GM19438 (cell line): ENCODE measurements around the gene SPDL1.

ENCODE experiments used
- ATAC-seq: cut with Tn5 transposase; IDR thresholded peaks from one replicate; pipeline ENCODE4 v1.9.1; 2021; ENCODE audit warnings: low read depth; ENCODE audit not compliant: unreplicated experiment

The SPDL1 gene, protein sequence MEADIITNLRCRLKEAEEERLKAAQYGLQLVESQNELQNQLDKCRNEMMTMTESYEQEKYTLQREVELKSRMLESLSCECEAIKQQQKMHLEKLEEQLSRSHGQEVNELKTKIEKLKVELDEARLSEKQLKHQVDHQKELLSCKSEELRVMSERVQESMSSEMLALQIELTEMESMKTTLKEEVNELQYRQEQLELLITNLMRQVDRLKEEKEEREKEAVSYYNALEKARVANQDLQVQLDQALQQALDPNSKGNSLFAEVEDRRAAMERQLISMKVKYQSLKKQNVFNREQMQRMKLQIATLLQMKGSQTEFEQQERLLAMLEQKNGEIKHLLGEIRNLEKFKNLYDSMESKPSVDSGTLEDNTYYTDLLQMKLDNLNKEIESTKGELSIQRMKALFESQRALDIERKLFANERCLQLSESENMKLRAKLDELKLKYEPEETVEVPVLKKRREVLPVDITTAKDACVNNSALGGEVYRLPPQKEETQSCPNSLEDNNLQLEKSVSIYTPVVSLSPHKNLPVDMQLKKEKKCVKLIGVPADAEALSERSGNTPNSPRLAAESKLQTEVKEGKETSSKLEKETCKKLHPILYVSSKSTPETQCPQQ

DNA sequence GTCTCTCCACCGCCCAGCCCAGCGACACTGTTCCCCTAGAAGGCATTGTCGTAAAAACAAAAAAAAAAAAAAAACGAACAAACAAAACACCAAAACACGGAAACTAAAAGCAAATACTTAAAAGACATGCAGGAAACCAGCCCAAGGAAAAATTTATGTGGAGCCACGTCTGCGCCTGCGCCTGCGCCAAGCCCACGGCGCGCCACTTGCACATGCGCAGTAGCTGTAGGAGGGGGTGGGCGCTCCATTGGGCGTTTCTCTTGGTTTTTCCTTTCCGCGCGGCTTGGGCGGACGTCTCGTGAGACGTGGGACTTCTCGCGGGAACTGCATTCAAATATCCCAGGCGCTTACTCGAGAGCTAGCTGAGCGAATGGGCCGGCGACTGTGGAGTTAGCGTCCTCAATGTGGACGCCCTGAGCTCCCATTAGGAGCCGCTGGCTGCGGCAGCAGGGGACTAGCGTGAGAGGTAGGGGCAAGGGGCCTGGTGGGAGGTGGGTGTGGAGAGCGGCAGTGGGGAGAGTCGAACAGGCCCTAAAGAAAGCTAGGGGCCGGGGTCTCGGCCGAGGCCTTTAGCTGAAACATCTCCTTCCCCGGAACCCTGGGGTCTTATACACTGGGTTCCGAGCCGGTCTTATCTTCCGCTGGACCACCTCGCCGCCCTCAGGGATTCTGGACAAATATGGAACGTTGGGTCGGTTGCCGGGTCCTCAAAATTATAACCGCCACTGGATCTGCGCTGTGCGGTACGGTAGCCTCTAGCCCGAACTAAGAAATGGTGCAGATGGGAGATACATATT lies at the start of gene SPDL1:
Gene SPDL1, plus strand, starts transcription at position 350 of the 797 bp plus-strand sequence. CDS start 4,644 bp downstream, outside the sequence.
- ATAC-seq, result peak; percentile 93

DNA sequence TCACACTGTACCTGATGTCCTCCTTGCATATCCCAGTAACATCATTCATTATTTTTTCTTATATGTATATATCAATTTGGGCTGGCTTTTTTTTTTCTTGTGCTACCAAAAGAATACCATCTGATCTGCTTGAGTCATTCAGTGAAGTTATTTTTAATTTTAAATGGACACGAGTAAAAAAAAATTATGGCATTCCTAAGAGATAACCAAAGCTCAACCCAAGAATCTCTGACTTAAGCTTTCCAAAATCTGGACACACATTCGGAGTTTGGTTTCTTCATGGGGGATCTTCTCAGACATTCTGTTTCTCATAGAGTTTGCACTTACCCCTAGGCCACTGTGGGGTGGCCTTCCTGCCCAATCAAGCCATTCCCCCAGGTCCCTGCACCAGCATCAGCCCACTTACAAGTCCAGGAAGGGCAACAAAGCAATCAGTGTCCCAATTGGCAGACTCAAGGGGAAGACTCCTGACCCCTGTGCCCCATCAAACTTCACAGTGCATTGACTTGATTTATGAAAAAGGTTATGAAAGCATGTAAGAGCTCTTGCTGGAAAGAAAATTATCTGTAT lies 49.2 kb upstream of the SPDL1 start:
- ATAC-seq, result no peak

DNA sequence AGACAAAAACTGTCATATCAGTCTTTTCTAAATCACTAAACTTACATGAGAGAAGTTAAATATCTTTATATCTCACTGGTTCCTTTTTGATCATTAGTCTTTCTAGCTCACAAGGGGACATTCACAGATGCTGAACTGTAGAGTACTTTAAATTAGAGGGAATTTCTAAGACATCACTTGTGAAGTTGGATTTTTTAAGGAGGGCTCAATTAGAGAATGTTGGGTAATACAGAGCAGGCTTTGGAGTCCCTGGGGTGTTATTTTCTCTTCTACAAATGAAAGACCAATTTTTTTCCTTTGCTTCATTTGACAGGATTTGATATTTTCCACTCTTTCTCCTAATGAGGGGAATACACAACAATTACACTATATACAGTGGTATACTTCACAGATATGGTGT lies 48.6 kb upstream of the SPDL1 start:
- no peak for ATAC-seq

DNA sequence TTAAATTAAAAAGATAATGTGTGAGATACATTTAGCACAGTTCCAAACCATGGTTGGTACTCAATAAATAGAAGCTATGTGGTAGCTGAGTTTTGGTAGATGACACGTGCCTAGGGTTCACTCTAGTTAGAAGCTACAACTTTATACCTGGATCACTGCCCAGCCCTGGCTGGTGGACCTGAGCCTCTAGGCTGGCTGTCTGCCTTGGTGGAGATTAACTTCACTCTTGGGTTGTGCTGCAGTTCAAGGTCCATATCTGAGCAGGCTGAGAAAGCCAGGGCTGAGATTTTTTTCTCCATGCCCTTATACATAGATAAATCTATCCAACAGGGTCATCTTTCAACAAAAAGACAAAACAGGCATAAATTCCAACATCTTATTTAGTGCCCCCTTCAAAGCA lies 44.6 kb upstream of the SPDL1 start:
- ATAC-seq, result no peak

DNA sequence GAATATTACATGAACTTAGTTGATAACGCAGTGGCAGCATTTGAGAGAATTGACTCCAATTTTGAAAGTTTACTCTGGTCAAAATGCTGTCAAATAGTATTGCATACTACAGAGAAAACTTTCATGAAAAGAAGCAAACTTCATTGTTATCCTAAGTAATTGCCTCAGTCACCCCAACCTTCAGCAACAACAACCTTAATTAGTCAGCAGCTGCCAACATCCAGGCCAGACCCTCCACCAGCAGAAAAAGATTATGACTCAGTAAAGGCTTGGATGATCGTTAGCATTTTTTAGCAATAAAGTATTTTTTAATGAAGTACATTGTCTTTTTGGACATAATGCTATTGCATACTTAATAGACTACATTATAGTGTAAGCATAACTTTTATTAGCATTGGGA lies 40.8 kb upstream of the SPDL1 start:
- ATAC-seq, result no peak

DNA sequence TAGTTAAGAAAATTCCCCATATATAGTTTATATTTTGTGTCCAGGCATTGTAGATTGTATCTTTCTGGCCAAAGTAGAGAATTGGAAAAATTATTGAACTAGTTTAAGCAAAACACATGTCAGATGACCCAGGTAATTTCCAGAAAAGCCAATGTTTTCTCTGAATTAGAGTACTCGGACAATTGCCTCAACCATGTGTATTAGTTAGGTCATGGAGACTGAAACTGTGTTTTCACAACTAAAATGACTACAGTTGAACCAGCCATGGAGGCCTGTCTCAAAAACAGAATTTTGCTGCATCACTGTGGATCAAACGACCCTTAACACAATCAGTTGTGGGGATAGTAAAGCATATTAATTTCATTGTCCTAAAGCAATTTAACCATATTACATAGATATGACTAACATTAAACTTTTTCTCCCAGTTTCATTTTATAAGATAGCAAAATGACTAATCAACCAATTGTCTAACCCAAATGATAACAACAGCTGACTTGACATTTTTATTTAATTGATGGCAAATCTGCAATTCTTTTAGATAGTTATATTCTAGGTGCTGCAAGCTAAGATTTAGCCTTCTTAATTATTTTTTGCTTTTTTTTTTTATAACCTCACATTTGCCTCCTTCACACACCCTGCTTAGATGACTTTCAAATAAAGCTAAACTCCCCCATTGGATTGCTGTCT lies 39.2 kb upstream of the SPDL1 start:
- ATAC-seq, result no peak

DNA sequence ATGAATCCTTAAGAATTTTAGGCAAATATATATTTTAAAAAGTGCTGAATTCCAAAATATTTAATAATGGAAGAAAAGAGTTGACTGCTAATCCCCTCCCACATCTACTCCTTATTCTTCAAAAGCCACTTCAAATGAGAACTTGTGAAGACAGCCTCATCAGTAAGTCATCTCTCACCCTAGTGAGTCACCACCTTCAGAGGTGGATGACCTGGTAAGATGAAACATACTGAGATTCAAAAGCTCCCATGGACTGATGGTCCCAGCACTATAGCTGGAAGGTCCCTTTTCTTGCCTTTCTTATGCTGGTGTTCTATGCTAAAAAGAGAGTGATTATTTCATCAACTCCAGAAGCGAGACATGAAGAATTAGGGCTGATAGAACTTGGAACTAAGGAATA lies 37.8 kb upstream of the SPDL1 start:
- ATAC-seq, result no peak

DNA sequence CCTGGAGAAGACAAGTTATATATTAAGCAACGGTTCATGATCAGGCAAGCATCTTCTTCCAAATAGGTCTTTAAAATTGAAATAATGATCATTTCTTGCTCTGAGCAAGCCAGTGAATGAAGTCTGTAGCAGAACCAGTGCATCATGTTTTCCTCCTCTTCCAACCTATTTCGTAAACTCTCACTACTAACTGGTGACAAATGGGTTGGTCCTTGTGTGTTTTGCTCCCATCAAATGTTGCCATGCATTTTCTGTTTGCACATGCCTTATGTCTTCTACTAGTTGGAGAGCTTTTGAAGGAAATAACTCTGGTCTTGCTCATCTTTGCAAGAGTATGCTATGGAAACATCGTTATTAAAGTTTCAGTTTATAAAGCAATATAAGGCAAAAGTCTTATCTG lies 37.2 kb upstream of the SPDL1 start:
- ATAC-seq, result no peak

DNA sequence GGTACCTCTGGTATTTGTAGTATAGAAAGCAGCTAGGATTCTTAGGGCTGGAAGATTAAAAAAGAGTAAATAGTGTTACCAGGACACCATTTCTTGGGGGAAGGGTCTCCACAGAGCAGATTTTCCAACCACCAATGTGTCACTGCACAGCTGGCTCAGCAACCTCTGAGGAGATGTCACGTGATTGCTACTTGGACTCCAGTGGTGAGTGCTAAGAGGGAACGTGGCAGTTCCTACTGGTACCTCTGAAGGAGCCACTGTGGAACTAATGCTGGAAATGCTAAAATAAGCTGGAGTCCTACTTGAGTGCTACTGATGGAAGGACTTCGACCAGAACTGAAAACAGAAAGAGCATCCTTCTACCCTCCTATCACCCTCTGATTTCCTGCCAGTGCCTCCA lies 36.1 kb upstream of the SPDL1 start:
- ATAC-seq, result no peak

DNA sequence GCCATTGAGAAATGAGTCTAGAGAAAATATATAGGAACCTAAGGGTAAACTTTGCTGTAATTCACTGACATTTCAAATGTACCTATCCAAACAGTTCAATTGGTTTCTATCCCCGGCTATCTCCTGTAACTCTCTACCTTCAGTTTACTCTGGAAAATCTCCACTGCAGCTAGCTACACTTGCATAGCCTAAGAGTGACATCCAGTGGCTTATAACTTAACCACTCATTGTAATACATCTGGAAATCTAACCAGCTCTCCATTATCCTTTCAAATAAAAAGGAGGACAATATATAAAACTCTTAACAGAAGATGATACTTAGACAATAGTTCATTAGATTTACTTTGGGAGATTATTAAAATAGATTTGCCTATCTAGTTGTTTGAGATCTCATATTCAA lies 35.3 kb upstream of the SPDL1 start:
- no peak for ATAC-seq

DNA sequence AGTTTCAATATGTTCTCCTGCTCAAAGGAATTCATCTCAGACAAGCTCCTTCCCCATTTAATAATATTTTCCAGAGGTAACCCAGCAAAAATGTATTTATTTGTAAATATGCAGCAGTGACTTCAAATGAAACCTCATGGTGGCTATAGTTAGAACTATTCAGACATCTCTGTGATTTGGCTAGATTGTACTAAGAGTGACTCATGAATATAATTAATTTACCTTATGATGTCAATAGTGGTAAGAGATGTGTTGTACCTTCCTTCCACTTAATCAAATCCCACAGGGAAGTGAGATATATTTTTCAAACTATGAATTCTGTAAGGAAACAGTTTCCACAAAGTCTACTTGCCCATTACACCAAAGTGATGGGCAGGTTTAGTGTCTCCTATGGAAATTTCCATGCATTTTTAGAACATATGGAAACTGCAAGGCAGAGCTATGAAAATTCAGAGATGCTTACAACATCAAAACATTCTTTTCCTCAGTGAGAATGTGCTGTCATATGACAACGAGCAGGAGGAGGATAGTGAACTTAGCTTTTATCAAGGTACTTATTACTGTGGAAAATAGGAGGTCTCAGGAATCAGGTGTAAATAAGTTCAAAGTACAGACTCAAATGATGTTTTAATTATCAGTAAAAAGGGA lies 34.0 kb upstream of the SPDL1 start:
- ATAC-seq, result no peak

DNA sequence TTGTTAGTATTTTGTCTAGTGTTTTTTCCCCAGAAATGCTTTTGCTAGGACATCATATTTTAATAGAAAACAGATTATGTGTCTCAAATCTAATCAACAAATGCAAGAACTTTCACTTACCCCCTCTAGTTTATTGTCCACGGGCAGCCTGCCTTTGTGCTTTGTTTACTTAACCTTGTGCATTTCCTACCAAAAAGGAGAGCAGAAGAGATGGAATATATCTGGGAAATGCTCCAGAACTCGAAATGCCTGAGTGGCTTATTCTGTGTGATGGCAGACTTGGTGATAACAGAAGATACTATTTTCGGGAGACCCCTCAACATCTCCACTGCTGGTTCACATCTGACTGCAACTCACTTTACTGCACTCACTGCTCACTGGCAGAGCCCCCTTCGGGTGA lies 33.3 kb upstream of the SPDL1 start:
- no peak for ATAC-seq

DNA sequence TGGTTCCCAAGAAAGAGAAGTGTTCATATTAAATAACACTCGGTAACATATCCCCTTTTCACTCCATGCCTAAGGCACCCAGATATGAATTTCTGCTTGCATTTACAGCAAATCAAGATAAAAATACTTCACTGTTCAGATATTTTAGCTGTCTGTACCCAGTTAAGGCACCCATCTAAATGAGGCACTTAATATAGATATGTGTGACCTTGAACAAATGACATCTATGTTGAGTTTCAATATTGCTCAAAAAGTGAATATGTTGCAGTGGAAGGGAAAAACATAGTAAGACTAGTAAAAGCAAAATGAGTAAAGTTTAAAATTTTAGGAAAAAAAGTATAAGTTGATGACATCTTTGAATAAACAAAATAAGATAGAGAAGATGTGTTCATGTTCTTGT lies 32.4 kb upstream of the SPDL1 start:
- no peak for ATAC-seq

DNA sequence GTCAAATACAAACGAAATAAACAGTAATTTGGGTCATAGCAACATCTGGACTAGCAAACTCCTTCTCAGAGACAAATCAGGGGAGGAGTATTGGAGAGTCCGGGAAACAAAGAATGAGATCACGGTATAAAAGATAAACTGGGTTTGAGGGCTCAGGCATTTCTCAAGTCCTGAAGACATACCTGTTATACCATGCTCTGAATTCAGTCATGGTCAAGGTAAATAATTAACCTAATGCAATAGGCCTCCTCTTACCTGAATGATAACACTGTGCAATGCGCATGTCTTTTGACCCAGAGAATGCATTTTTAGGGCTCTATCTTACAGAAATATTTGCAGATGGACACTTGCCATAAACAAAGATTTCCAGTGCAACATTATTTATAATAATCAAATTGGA lies 31.9 kb upstream of the SPDL1 start:
- no peak for ATAC-seq

DNA sequence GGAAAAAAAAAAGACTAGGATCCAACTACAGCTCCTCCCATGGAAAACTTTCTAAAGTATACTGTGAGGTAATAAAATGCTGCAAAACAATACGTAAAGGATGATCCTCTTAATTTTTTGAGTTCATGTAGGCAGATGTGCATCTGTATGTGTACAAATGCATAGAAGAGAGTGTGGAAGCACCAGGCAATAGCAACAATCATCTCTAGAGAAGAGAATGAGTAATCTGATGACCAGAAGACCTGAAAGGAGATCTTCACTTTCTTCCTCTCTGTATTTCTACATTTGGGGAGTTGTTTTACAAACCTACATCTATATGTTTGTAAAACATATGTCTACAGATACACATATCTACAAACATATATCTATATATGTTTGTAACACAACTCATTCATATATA lies 29.3 kb upstream of the SPDL1 start:
- no peak for ATAC-seq

DNA sequence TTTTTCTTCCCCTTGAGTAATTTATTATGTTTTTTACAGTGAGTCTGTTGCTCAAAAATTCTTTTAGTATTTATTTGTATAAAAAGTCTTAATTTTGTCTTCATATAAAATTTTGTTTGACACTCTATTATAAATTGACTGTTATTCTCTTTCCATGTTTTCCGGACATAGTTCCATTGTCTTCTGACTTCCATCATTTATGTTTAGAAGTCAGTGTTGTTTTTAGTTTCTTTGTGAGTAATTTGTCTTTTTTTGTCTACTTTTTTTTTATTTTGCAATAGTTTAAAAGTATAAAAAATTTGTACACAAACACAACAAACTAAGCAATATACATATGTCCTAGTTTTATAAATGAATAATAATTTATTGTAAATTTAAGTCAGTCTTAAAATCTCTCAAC lies 25.7 kb upstream of the SPDL1 start:
- ATAC-seq, result no peak

DNA sequence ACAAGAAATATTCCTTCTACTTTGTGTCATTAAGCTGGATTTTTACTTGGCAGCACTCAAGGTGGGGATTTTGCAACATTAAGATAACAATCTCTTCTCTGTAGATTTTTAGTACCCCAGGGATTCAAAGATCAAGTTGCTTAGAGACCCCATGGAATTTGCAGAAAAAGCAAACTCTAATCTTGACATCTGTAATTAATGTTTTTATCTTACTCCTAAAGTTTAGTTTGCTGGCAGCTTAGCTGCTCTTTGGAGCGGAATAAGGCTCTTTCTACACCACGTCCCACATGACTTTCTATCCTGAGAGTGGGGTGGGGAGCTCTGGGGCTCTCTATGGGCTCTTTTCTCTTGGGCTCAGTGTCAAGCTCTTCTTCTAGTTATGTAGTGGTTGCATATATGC lies 21.7 kb upstream of the SPDL1 start:
- ATAC-seq, result no peak

DNA sequence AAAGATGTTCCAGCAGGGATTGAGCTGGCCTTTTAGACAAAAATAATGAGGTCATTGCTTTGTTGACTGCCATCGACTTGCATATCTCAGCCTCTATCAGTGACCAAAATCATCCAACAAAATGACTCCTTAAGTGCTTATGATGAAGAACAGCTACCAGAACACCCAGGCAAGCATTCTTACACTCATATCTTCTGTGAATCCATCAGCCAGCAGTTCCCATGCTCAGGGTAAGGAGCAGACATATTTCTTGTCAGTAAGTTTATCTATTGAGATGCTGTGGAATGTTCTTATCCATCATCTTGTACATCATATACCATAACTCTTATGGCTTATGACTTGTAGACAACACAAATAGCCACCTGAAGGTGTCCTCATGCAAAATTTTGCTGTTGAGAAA lies 20.2 kb upstream of the SPDL1 start:
- no peak for ATAC-seq

DNA sequence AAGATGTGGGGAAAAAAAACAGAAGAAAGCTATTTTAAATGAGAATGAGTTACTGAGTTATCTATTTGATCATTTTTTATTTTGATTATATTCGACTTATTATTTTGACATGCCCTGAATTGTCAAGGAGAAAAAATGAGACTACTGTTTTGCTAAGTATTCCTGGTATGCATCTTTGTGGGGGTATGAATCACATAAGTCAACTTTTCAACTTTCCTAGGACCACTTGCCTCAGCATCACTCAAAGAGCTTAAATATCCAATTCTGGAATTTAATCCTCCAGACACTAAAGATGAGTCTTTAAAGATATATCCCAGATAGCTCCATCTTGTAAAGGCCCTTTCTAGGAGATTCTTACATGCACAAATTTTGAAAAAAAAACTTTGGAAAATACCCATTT lies 17.4 kb upstream of the SPDL1 start:
- no peak for ATAC-seq

DNA sequence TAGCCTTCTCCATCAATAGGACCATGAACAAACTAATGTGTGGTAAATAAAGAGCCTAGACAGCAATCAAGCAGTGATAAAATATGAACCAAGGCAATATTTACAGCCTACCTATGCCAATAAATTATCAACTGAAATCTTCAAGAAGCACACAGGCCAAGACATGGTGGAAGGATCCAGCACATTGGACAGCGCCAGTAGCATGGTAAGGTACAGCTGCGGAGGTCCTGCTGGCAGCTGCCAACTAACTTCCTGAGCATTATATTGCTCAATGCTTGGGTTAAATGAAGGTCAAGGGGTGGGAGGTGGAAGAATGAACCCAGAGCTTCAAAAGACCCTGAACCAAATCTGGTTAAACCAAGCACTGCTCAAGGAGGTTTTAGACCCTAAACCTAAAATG lies 16.5 kb upstream of the SPDL1 start:
- ATAC-seq, result no peak
